Stimulated activated CD8-positive, alpha-beta memory T cell treated with anti-CD3 and anti-CD28 coated beads, Interleukin-15, amount 100 ng/mL, for 24 hours (primary cell): ENCODE results near the gene RHOT2.

Experiments
- DNase-seq: peaks from one replicate; pipeline ENCODE4 v3.0.0-alpha.2; 2020; ENCODE audit warnings: low read depth

Gene RHOT2

GRCh38 chr16:670485-671352, 2.8 kb downstream of the RHOT2 start:
- DNase-seq = no peak

DNA sequence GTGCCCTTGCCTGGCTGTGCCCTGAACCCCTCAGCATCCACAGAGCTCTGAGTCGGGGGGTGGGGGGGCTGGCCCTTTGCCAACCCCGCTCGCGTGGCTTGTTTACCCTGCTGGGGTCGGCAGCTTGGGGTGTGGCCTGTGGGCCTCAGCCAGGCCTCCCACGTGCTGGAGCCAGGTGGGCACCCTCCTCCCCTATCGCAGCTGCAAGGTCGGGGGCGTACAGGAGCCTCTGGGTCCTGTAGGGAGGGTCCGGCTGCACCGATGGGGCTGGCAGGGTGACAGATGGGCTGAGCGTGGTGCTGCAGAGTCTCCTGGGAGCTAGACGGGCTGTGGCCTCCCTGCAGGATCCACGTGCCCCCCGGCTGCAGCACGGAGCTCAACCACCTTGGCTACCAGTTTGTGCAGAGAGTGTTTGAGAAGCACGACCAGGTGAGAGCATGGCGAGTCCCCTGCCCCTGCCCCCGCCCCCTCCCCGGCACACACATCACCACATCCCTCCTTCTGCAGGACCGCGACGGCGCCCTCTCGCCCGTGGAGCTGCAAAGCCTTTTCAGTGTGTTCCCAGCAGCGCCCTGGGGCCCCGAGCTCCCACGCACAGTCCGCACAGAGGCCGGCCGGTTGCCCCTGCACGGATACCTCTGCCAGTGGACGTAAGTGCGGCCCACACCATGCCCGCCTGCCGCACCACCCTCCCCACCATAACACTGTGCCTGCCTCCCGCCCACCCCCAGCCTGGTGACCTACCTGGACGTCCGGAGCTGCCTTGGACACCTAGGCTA, 3.6 kb downstream of the RHOT2 start:
- DNase-seq = no peak

- no peak for DNase-seq
Observed at GRCh38 chr16:672371-672770, 4.4 kb downstream of the RHOT2 start.

GRCh38 chr16:672851-673250, 4.9 kb downstream of the RHOT2 start:
- DNase-seq = no peak

DNA sequence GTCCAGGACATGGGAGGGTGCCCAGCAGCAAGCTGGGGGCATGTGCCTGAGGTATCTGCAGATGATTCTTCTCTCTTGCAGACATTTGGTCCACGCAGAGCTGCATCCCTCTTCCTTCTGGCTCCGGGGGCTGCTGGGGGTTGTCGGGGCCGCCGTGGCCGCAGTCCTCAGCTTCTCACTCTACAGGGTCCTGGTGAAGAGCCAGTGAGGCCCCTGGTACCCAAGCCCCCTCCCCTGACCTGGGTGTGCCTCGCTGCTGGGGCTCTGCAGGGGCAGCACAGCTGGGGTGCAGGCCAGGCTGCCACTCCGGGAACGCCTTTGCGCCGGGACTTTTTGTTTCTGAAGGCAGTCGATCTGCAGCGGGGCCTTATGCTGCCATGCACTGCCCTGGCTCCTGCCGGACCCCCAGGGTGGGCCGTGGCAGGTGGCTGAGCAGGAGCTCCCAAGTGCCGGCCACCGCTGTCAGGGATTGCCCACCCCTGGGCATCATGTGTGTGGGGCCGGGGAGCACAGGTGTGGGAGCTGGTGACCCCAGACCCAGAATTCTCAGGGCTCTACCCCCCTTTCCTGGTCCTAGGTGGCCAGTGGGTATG, 5.6 kb downstream of the RHOT2 start:
- no peak for DNase-seq

DNA sequence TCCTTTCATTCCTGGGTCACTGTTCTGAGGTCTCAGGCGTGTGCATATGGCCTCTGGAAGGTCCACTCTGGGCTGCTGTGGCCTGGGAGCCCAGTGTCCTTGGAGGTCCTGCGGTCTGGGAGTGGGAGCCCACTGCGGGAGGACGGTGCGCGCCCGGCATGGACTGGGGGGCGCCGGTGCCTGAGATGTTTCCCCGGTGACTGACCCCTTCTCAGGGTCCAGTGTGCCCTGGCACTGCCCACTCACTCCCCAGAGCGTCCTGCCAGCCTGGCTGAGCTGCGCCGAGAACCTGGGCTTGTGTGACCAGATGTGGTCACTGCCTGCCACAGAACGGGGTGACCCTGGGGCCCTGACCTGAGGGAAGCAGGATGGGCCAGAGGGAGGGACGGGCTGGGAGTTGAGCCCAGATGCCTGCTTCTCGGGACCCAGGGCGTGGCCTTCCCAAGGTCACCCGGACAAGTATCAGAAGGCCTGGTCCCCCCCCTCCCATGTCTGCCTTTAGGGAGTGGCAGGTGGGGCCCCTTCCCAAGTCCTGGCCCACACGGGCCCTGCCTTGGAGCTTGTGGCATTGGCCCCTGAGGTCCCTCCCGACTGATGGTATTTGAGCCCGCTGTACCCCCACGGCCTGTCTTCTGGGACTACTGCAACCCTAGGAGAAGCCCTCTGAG, 6.4 kb downstream of the RHOT2 start:
- no peak for DNase-seq

GRCh38 chr16:674968-675883, 7.3 kb downstream of the RHOT2 start, which contains the start of gene RHBDL1:
TSS of gene RHBDL1 (plus strand) at chr16:675671. CDS start at chr16:675791, 120 bp downstream.
- no peak for DNase-seq

GRCh38 chr16:675884-676564, 8.1 kb downstream of the RHOT2 start:
- no peak for DNase-seq

GRCh38 chr16:676565-676902, 8.6 kb downstream of the RHOT2 start:
- no peak for DNase-seq

GRCh38 chr16:676913-677312, 9.0 kb downstream of the RHOT2 start:
- DNase-seq = no peak

- no peak for DNase-seq
Observed at GRCh38 chr16:677316-678190, 9.6 kb downstream of the RHOT2 start.

DNA sequence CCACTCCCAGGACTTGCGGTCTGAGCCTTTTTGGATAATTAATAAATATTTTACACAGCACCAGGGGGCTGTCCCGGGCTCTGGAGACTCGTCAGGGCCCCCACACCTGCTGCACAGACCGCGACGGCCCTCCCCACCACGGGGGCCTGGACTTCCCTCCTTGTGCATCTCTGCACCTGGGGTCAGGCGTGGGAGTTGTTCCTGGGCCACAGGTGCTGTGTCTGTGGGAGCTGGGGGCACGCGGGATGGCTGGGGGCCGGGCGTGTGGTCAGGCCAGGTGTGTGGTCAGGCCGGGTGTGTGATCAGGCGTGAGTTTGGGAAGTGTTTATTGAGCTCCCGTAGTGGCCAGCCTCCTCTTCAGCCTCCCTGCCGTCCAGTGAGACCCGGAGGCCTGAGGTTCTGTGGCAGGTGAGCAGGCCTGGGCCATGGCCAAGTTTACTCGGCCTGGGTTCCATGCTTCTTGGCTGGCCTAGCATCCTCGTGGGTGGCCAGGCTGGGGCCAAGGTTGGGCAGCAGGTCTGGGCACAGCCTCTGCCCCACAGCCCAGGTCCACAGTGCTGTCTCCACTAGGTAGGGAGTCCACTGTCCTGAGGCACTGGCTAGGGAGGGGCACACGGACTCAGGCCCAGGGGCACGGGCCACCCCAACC, 10.4 kb downstream of the RHOT2 start:
- DNase-seq = no peak

- DNase-seq = no peak
Observed at GRCh38 chr16:678858-679813, 11.2 kb downstream of the RHOT2 start.

DNA sequence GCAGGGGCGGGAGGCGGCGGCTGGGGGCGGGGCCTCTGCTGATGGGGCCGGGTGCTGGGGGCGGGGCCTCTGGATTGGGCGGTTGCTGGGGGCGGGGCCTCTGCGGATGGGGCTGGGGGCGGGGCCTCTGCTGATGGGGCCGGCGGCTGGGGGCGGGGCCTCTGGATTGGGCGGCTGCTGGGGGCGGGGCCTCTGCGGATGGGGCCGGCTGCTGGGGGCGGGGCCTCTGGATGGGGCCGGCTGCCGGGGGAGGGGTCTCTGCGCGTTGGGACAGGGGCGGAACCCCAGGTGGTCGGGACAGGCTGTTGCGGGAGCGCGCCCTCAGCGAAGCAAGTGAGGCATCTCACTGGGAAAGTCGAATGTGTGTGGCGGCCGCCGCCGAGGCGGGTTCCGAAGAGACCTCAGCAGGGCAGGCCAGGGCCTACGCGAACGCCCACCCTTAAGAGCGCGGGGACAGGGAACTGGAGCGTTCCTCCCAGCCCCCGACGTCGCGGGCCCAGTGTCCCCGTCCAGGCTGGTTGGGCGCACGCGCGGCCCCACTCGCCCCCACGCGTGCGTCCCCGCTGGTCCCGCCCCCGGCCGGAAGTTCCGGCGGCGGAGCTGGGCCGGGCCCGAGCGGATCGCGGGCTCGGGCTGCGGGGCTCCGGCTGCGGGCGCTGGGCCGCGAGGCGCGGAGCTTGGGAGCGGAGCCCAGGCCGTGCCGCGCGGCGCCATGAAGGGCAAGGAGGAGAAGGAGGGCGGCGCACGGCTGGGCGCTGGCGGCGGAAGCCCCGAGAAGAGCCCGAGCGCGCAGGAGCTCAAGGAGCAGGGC, 12.1 kb downstream of the RHOT2 start, which contains the start of gene STUB1:
Gene STUB1, plus strand, starts transcription at position 597 of the 811 bp plus-strand sequence. Its CDS starts 116 bp downstream, at position 713.
- peak; percentile 83 for DNase-seq

DNA sequence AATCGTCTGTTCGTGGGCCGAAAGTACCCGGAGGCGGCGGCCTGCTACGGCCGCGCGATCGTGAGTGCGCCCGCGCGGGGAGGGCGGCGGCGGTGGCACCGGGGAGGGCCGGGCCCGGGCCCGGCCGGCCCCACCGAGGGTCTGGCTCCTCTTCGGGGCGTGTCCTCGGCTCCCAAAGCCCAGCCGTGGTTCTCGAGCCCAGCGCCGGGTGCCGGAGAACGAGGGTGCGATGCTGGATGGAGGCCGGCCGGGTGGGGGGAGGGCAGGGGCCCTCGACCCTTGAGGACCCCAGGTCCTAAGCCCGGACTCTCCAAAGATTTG, 12.7 kb downstream of the RHOT2 start:
- DNase-seq = no peak

GRCh38 chr16:680967-681745, 13.2 kb downstream of the RHOT2 start:
- DNase-seq = no peak
